K562 (cell line): ENCODE results near the gene C6orf62. TPM values are rescaled to one million over a fixed set of nuclear protein-coding genes. Genes with fewer than 3 reads are reported as not detected.
A peak's percentile ranks its signal among the peaks of the same experiment; 100 is the strongest.

ENCODE experiments used
- DACH1 ChIP-seq: fragments of 450-650 bp; IDR thresholded peaks from 2 replicates; pipeline ENCODE4 v1.6.1; 2018; ENCODE audit not compliant: partially characterized antibody
- EP300 ChIP-seq: IDR thresholded peaks from 2 replicates; pipeline ENCODE4 v1.6.1; 2012; ENCODE audit warnings: low read length, improper control_type of control experiment
- FOXA3 ChIP-seq, 2 experiments: fragments of 450-650 bp in 1 of 2; sonication (generic) in 1 of 2; formaldehyde crosslinking; IDR thresholded peaks in 1 of 2; conservative IDR thresholded peaks in 1 of 2; 2 replicates each; pipeline versions ENCODE4 v1.4.0 to v1.8.0; 2020 to 2022; ENCODE audit warnings: mild to moderate bottlenecking in 2 of 2, missing genetic modification reagents in 1 of 2
- HSF4 ChIP-seq: fragments of 250-450 bp; sonication (Bioruptor Pico); IDR thresholded peaks from 2 replicates; pipeline ENCODE4 v2.1.2; 2022; ENCODE audit warnings: mild to moderate bottlenecking, moderate library complexity, borderline replicate concordance
- NR0B1 ChIP-seq: fragments of 450-650 bp; IDR thresholded peaks from one replicate; pipeline ENCODE4 v1.6.1; 2018; ENCODE audit warnings: mild to moderate bottlenecking, moderate library complexity; ENCODE audit not compliant: partially characterized antibody
- TCF7 ChIP-seq: sonication (generic); IDR thresholded peaks from 2 replicates; pipeline ENCODE4 v1.6.1; 2016; ENCODE audit warnings: antibody characterized with exemption, borderline replicate concordance
- ZNF134 ChIP-seq: fragments of 250-450 bp; sonication (Bioruptor Pico); conservative IDR thresholded peaks from 2 replicates; pipeline ENCODE4 v1.4.0; 2020
- polyA plus RNA-seq, 8 experiments: library from polyadenylated mRNA; depleted of rRNA in 4 of 8; stranded (reverse) in 5 of 8; unstranded in 3 of 8; fragments of >200 nt; fragmentation: Nextera tagmentation in 2 of 8; fragmentation: Illumina TruSeq in 1 of 8; extraction: Ambion mirVana in 2 of 8; extraction: Trizol in 1 of 8; gene quantifications; 2 replicates each; pipeline versions ENCODE4 v1.2.1 to v1.2.3, GENCODE V29; 2011 to 2014; ENCODE audit warnings: inconsistent platforms in 1 of 8, missing spikeins in 1 of 8
- total RNA-seq, 7 experiments: library from RNA; depleted of rRNA in 6 of 7; stranded (reverse); fragments of >200 nt in 6 of 7; fragmentation: Illumina TruSeq in 2 of 7; extraction: Trizol in 2 of 7; gene quantifications; 2 replicates each; pipeline versions ENCODE4 v1.2.1 to v1.2.3, GENCODE V29; 2011 to 2021; ENCODE audit warnings: low replicate concordance in 1 of 7
- TF ChIP-seq, protein P1 (sequence below): fragments of 450-650 bp; IDR thresholded peaks from 2 replicates; pipeline ENCODE4 v1.6.1; 2016; ENCODE audit warnings: mild to moderate bottlenecking, moderate library complexity
- TF ChIP-seq, protein P2 (sequence below): sonication (generic); formaldehyde crosslinking; IDR thresholded peaks from 2 replicates; pipeline ENCODE4 v1.8.0; 2022; ENCODE audit warnings: mild to moderate bottlenecking, low read depth, missing genetic modification reagents

The C6orf62 gene
- total and polyA plus RNA-seq, 9 of the 15 experiments (the other 6 are each of a cell fraction or from before 2014, with no cell fraction given) = 48.5 to 579 (median 111) TPM

- TF ChIP-seq, protein P1, sequence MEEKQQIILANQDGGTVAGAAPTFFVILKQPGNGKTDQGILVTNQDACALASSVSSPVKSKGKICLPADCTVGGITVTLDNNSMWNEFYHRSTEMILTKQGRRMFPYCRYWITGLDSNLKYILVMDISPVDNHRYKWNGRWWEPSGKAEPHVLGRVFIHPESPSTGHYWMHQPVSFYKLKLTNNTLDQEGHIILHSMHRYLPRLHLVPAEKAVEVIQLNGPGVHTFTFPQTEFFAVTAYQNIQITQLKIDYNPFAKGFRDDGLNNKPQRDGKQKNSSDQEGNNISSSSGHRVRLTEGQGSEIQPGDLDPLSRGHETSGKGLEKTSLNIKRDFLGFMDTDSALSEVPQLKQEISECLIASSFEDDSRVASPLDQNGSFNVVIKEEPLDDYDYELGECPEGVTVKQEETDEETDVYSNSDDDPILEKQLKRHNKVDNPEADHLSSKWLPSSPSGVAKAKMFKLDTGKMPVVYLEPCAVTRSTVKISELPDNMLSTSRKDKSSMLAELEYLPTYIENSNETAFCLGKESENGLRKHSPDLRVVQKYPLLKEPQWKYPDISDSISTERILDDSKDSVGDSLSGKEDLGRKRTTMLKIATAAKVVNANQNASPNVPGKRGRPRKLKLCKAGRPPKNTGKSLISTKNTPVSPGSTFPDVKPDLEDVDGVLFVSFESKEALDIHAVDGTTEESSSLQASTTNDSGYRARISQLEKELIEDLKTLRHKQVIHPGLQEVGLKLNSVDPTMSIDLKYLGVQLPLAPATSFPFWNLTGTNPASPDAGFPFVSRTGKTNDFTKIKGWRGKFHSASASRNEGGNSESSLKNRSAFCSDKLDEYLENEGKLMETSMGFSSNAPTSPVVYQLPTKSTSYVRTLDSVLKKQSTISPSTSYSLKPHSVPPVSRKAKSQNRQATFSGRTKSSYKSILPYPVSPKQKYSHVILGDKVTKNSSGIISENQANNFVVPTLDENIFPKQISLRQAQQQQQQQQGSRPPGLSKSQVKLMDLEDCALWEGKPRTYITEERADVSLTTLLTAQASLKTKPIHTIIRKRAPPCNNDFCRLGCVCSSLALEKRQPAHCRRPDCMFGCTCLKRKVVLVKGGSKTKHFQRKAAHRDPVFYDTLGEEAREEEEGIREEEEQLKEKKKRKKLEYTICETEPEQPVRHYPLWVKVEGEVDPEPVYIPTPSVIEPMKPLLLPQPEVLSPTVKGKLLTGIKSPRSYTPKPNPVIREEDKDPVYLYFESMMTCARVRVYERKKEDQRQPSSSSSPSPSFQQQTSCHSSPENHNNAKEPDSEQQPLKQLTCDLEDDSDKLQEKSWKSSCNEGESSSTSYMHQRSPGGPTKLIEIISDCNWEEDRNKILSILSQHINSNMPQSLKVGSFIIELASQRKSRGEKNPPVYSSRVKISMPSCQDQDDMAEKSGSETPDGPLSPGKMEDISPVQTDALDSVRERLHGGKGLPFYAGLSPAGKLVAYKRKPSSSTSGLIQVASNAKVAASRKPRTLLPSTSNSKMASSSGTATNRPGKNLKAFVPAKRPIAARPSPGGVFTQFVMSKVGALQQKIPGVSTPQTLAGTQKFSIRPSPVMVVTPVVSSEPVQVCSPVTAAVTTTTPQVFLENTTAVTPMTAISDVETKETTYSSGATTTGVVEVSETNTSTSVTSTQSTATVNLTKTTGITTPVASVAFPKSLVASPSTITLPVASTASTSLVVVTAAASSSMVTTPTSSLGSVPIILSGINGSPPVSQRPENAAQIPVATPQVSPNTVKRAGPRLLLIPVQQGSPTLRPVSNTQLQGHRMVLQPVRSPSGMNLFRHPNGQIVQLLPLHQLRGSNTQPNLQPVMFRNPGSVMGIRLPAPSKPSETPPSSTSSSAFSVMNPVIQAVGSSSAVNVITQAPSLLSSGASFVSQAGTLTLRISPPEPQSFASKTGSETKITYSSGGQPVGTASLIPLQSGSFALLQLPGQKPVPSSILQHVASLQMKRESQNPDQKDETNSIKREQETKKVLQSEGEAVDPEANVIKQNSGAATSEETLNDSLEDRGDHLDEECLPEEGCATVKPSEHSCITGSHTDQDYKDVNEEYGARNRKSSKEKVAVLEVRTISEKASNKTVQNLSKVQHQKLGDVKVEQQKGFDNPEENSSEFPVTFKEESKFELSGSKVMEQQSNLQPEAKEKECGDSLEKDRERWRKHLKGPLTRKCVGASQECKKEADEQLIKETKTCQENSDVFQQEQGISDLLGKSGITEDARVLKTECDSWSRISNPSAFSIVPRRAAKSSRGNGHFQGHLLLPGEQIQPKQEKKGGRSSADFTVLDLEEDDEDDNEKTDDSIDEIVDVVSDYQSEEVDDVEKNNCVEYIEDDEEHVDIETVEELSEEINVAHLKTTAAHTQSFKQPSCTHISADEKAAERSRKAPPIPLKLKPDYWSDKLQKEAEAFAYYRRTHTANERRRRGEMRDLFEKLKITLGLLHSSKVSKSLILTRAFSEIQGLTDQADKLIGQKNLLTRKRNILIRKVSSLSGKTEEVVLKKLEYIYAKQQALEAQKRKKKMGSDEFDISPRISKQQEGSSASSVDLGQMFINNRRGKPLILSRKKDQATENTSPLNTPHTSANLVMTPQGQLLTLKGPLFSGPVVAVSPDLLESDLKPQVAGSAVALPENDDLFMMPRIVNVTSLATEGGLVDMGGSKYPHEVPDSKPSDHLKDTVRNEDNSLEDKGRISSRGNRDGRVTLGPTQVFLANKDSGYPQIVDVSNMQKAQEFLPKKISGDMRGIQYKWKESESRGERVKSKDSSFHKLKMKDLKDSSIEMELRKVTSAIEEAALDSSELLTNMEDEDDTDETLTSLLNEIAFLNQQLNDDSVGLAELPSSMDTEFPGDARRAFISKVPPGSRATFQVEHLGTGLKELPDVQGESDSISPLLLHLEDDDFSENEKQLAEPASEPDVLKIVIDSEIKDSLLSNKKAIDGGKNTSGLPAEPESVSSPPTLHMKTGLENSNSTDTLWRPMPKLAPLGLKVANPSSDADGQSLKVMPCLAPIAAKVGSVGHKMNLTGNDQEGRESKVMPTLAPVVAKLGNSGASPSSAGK = no peak
- TF ChIP-seq, protein P2, sequence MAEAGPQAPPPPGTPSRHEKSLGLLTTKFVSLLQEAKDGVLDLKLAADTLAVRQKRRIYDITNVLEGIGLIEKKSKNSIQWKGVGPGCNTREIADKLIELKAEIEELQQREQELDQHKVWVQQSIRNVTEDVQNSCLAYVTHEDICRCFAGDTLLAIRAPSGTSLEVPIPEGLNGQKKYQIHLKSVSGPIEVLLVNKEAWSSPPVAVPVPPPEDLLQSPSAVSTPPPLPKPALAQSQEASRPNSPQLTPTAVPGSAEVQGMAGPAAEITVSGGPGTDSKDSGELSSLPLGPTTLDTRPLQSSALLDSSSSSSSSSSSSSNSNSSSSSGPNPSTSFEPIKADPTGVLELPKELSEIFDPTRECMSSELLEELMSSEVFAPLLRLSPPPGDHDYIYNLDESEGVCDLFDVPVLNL (CRISPR knock-in tag) = no peak
- TF ChIP-seq DACH1 (no peak), EP300 (no peak; the same call in none of the 2 replicates), ZNF134 (CRISPR knock-in tag) (0 out of 2 replicates have a peak, but pooled peaks have one; percentile 35), TCF7 (no peak), FOXA3 (CRISPR knock-in tag; conservative IDR thresholded peaks at IDR 0.05 in 1 of 2, IDR thresholded peaks at IDR 0.05 in 1 of 2) (0 out of 4 replicates have a peak, but pooled peaks of 1 of the 2 experiments have one; percentile 12), NR0B1 (no peak), HSF4 (no peak)
Measured at GRCh38 chr6:24720604-24721460, 1.9 kb upstream of the C6orf62 start (continued).
